MM.1S (cell line): Measurements from ENCODE around the gene ECI2.

Experiments
- CTCF ChIP-seq: fragments of 300-600 bp; sonication (generic); IDR thresholded peaks from 2 replicates; pipeline ENCODE4 v1.5.1; 2016; ENCODE audit warnings: antibody characterized with exemption, low read length, mixed read lengths
- EZH2 ChIP-seq: fragments of 300-600 bp; sonication (generic); optimal IDR thresholded peaks from 2 replicates; pipeline ENCODE3; 2017; ENCODE audit warnings: low read depth, mild to moderate bottlenecking, antibody characterized with exemption, low read length, mixed read lengths

- TF ChIP-seq CTCF (no peak), EZH2 (no peak)
Measured at GRCh38 chr6:4179960-4180651, 44.7 kb upstream of the ECI2 start.
